Measurements from ENCODE around the gene CFAP77.

CFAP77 gene

DNA sequence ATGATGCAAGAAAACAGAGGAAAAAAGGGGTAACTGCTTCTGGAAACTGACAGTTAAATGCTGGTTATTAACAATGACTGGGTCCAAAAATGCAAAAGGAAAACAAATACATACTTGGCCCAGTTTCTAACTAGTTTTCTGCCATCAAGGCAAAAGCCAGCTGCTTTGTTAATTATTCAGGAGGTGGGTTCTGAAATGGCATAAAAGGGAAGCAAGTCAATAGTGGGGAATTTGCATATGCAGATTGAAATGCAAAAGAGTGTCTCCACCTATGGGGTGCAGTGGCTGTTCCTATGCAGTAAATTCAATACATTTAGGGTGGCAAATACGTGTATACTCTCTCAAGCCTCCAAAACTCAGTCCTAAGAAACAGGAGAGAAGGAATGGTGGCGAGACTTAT, 205.8 kb downstream of the CFAP77 start:
- no peak for ATAC-seq
- no peak for TF ChIP-seq CSRNP3 (CRISPR knock-in tag; IDR thresholded peaks at IDR 0.05)
- no peak for TF ChIP-seq OSR1 (CRISPR knock-in tag; IDR thresholded peaks at IDR 0.05)
- TF ChIP-seq, protein P1, sequence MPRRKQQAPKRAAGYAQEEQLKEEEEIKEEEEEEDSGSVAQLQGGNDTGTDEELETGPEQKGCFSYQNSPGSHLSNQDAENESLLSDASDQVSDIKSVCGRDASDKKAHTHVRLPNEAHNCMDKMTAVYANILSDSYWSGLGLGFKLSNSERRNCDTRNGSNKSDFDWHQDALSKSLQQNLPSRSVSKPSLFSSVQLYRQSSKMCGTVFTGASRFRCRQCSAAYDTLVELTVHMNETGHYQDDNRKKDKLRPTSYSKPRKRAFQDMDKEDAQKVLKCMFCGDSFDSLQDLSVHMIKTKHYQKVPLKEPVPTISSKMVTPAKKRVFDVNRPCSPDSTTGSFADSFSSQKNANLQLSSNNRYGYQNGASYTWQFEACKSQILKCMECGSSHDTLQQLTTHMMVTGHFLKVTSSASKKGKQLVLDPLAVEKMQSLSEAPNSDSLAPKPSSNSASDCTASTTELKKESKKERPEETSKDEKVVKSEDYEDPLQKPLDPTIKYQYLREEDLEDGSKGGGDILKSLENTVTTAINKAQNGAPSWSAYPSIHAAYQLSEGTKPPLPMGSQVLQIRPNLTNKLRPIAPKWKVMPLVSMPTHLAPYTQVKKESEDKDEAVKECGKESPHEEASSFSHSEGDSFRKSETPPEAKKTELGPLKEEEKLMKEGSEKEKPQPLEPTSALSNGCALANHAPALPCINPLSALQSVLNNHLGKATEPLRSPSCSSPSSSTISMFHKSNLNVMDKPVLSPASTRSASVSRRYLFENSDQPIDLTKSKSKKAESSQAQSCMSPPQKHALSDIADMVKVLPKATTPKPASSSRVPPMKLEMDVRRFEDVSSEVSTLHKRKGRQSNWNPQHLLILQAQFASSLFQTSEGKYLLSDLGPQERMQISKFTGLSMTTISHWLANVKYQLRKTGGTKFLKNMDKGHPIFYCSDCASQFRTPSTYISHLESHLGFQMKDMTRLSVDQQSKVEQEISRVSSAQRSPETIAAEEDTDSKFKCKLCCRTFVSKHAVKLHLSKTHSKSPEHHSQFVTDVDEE (CRISPR knock-in tag; IDR thresholded peaks at IDR 0.05), result no peak
- no peak for TF ChIP-seq RARB (CRISPR knock-in tag; IDR thresholded peaks at IDR 0.05)
- no peak for TF ChIP-seq ESRRG (CRISPR knock-in tag; IDR thresholded peaks at IDR 0.05)
- no peak for TF ChIP-seq CREB5 (CRISPR knock-in tag; IDR thresholded peaks at IDR 0.05; ENCODE audit: low read depth)

DNA sequence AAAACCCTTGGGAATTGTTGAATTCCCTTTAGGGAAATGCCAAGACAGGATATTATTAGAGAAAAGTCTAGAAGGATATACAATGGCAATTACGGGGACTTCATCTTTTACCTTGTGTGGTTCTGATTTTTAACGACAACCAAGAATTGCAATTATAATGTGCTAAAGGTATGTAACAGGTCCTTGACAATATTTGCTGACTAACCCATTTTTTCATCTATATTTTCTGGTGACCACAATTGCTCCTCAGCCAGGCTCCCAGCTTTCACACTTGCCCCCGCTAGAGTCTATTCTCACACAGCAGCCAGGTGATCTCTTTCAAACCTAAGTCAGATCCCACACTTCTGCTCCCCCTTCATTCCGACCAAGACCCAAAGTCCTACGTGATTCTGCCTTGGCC, 206.7 kb downstream of the CFAP77 start:
- ATAC-seq, result no peak
- TF ChIP-seq PPARA (CRISPR knock-in tag; IDR thresholded peaks at IDR 0.05; ENCODE audit: borderline replicate concordance) (no peak), ZNF70 (CRISPR knock-in tag; IDR thresholded peaks at IDR 0.05) (no peak), CSDC2 (CRISPR knock-in tag; IDR thresholded peaks at IDR 0.05) (no peak), ARNTL (CRISPR knock-in tag; IDR thresholded peaks at IDR 0.05; ENCODE audit: borderline replicate concordance, low read depth) (no peak), ZFP3 (CRISPR knock-in tag; IDR thresholded peaks at IDR 0.05) (no peak), GLIS3 (CRISPR knock-in tag; IDR thresholded peaks at IDR 0.05) (no peak), ZNF8 (CRISPR knock-in tag; IDR thresholded peaks at IDR 0.05) (no peak), ISL1 (CRISPR knock-in tag; IDR thresholded peaks at IDR 0.05) (no peak), CSRNP3 (CRISPR knock-in tag; IDR thresholded peaks at IDR 0.05) (no peak), ZNF565 (CRISPR knock-in tag; conservative IDR thresholded peaks at IDR 0.05; ENCODE audit: low read depth) (no peak), PATZ1 (CRISPR knock-in tag; IDR thresholded peaks at IDR 0.05; ENCODE audit: borderline replicate concordance) (no peak), TOX (CRISPR knock-in tag; IDR thresholded peaks at IDR 0.05; ENCODE audit: borderline replicate concordance) (no peak), RARB (CRISPR knock-in tag; IDR thresholded peaks at IDR 0.05) (no peak)
- TF ChIP-seq, protein P2, sequence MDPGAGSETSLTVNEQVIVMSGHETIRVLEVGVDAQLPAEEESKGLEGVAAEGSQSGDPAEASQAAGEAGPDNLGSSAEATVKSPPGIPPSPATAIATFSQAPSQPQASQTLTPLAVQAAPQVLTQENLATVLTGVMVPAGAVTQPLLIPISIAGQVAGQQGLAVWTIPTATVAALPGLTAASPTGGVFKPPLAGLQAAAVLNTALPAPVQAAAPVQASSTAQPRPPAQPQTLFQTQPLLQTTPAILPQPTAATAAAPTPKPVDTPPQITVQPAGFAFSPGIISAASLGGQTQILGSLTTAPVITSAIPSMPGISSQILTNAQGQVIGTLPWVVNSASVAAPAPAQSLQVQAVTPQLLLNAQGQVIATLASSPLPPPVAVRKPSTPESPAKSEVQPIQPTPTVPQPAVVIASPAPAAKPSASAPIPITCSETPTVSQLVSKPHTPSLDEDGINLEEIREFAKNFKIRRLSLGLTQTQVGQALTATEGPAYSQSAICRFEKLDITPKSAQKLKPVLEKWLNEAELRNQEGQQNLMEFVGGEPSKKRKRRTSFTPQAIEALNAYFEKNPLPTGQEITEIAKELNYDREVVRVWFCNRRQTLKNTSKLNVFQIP (CRISPR knock-in tag; IDR thresholded peaks at IDR 0.05; ENCODE audit: borderline replicate concordance, low read depth), result no peak
- TF ChIP-seq, protein P1 (CRISPR knock-in tag; IDR thresholded peaks at IDR 0.05), result no peak

Data from SK-N-SH treated with all-trans-retinoic acid at 6 μM for 48 hours (cell line).